Testis (tissue), 3 donors: Measurements from ENCODE around the gene CZIB. TPM values are rescaled to one million over a fixed set of nuclear protein-coding genes. Genes with fewer than 3 reads are reported as not detected.
A peak's percentile ranks its signal among the peaks of the same experiment; 100 is the strongest.

Experiments used
- DNase-seq: peaks from one replicate; pipeline ENCODE4 v3.0.0-alpha.2; 2019
- H3K27ac ChIP-seq, 2 donors: fragments of 200-600 bp; sonication (generic); one replicate each; pipeline ENCODE4 v1.5.1; 2019
- H3K27me3 ChIP-seq: fragments of 200-600 bp; sonication (generic); one replicate; pipeline ENCODE4 v1.5.1; 2019
- H3K36me3 ChIP-seq: fragments of 200-600 bp; sonication (generic); one replicate; pipeline ENCODE4 v1.5.1; 2017; ENCODE audit warnings: low read depth; ENCODE audit errors: missing control alignments
- H3K4me1 ChIP-seq: fragments of 200-600 bp; sonication (generic); one replicate; pipeline ENCODE4 v1.5.1; 2019
- H3K4me3 ChIP-seq, 2 donors: fragments of 200-600 bp; sonication (generic); one replicate each; pipeline ENCODE4 v1.5.1; 2017 to 2019
- H3K9me3 ChIP-seq: fragments of 200-600 bp; sonication (generic); one replicate; pipeline ENCODE4 v1.5.1; 2017
- POLR2A ChIP-seq: fragments of 450-650 bp; IDR thresholded peaks from one replicate; pipeline ENCODE4 v1.6.1; 2017; ENCODE audit warnings: antibody characterized with exemption, mild to moderate bottlenecking, moderate library complexity
- WGBS, 2 donors: methylation state at CpG; one replicate each; pipeline ENCODE4 v1.1.5; 2018; 5-methylcytosine and 5-hydroxymethylcytosine counted together
- intact Hi-C: fragments of 100-400 bp; cut with DNase I; formaldehyde crosslinking; loops from one replicate; pipeline ENCODE4 v1.15.1; 2023; ENCODE audit warnings: low total_unique reads
- polyA plus RNA-seq: library from polyadenylated mRNA; stranded (reverse); fragments of 350-450 nt; fragmentation: Illumina TruSeq; extraction: RNeasy Lipid Tissue Mini Kit (QIAGEN cat#74804); gene quantifications from one replicate; pipeline ENCODE4 v1.2.3, GENCODE V29; 2014; ENCODE audit warnings: low read depth, low replicate concordance; ENCODE audit not compliant: insufficient read depth
- total RNA-seq, 2 donors: library from RNA; depleted of rRNA; stranded (reverse); fragments of >200 nt; gene quantifications; one replicate each; pipeline ENCODE4 v1.2.3, GENCODE V29; 2016
- TF ChIP-seq, protein P1 (sequence below), 3 experiments: fragments of 450-650 bp in 2 of 3; fragments of 200-600 bp in 1 of 3; sonication (generic) in 1 of 3; IDR thresholded peaks; one replicate each; pipeline ENCODE4 v1.5.1; 2016 to 2019; ENCODE audit warnings: antibody characterized with exemption in 3 of 3, mild to moderate bottlenecking in 2 of 3, moderate library complexity in 1 of 3

Gene CZIB
- total and polyA plus RNA-seq, 3 donors from 2014 or later, result 55.0 to 97.2 (median 55.4) TPM

DNA sequence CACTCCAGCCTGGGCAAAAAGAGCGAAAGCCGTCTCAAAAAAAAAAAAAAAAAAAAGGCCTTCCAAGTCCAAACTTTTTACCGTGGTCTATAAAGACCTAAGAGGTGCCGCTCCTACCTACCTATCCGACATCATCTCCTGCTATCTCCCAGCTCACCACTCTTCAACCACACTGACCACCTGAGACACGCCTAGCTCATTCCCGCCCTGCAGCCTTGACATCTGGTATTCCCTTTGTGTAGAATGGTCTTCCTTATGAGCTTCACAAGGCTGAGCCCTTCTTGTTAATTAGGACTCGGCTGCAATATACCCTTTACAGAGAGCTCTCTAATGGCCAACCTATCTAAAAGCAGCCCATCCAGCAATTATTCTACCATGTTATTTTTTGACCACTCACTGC lies 17.2 kb upstream of the CZIB start:
- Histone ChIP-seq H3K27ac (peak overlapping the region; percentile 78 to 79), H3K4me1 (peaks cover 10% of the 10 kb centered on the region), H3K36me3 (no peaks in the 10 kb centered on the region), H3K4me3 (peak overlapping the region; percentile 90 to 99), H3K27me3 (no peaks in the 10 kb centered on the region), H3K9me3 (no peaks in the 10 kb centered on the region)
- DNase-seq, result no peak
- no peak for TF ChIP-seq POLR2A
- 24 to 32% methylated on average over 8 of the region's 8 CpGs for WGBS, 2 donors
- intact Hi-C loops, result no loop called here

DNA sequence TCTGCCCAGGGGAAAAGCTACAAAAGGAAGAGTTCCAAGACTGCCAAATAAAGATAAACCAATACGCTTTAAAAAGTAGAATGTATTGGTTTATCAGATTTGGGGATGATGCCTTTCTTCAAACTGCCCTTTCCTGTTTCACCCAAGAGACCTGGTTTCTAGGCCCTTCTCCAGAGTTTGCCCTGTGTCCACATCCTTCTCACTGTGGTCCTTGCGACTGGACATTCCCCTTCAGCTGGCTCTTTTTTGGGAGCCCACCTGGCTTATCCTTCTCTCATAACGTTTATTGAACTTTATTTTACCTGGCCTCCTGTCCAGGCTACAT lies 490 bp upstream of the CZIB start:
- 17 to 27% methylated on average over 3 of the region's 3 CpGs for WGBS, 2 donors
- H3K9me3 ChIP-seq, result no peaks in the 10 kb centered on the region
- intact Hi-C loops, result no loop called here
- no peaks in the 10 kb centered on the region for H3K27me3 ChIP-seq
- peaks cover 16% of the 10 kb centered on the region for H3K4me1 ChIP-seq
- no peaks in the 10 kb centered on the region for H3K36me3 ChIP-seq
- H3K27ac ChIP-seq, result peak overlapping the region; percentile 97 to 99
- TF ChIP-seq, protein P1, sequence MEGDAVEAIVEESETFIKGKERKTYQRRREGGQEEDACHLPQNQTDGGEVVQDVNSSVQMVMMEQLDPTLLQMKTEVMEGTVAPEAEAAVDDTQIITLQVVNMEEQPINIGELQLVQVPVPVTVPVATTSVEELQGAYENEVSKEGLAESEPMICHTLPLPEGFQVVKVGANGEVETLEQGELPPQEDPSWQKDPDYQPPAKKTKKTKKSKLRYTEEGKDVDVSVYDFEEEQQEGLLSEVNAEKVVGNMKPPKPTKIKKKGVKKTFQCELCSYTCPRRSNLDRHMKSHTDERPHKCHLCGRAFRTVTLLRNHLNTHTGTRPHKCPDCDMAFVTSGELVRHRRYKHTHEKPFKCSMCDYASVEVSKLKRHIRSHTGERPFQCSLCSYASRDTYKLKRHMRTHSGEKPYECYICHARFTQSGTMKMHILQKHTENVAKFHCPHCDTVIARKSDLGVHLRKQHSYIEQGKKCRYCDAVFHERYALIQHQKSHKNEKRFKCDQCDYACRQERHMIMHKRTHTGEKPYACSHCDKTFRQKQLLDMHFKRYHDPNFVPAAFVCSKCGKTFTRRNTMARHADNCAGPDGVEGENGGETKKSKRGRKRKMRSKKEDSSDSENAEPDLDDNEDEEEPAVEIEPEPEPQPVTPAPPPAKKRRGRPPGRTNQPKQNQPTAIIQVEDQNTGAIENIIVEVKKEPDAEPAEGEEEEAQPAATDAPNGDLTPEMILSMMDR (IDR thresholded peaks at IDR 0.05), result no peak
- TF ChIP-seq POLR2A, result no peak
- no peak for DNase-seq
- peak overlapping the region; percentile 92 to 93 for H3K4me3 ChIP-seq

DNA sequence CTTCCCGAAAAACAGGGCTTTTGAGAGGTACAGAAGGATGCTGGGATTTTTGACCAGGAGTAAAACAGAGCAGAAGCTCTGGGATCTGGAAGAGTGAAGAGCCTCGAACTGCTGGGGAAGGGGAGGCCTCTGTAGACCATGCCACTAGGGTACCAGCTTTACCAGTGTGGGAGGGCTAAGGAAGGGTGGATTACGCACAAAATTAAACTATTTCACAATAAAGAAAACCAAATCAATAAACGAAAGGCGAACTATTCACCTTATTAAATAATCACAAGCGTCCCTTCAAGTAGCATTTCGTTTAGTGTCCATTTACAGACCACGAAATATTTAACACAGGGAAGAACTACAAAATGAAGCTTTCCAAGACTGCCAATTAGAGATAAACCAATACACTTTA lies 723 bp downstream of the CZIB start:
- peak overlapping the region; percentile 97 to 99 for H3K27ac ChIP-seq
- H3K4me3 ChIP-seq, result peak overlapping the region; percentile 92 to 93
- DNase-seq, result no peak
- no peaks in the 10 kb centered on the region for H3K9me3 ChIP-seq
- intact Hi-C loops, result no loop called here
- H3K27me3 ChIP-seq, result no peaks in the 10 kb centered on the region
- 11 to 22% methylated on average over 8 of the region's 8 CpGs for WGBS, 2 donors
- H3K4me1 ChIP-seq, result peaks cover 16% of the 10 kb centered on the region
- H3K36me3 ChIP-seq, result no peaks in the 10 kb centered on the region
- TF ChIP-seq POLR2A, result no peak
- TF ChIP-seq, protein P1 (IDR thresholded peaks at IDR 0.05), result no peak

DNA sequence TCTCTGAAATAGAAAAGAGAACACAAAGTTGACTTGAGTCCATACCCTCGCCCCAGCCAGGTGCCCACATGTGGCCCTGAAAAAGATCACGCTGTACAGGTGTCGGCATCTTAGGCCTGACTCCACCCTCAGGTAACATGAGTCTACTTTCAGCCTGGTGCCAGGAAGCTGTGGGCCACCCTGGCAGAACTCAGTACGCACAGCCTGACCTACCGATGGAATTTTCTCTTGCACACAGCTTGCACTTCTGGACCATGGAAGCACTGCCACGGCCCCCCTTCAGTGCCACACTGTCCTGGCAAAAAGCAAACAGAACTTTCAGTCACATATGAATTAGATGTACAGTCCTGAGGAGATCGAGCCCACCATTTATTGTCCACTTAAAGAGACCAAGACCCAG lies 2.2 kb downstream of the CZIB start:
- H3K27me3 ChIP-seq, result no peaks in the 10 kb centered on the region
- H3K27ac ChIP-seq, result no peak overlapping the region
- no peaks in the 10 kb centered on the region for H3K36me3 ChIP-seq
- no peak overlapping the region for H3K4me3 ChIP-seq
- WGBS, 2 donors, result 88 to 89% methylated on average over 6 to 7 of the region's 7 CpGs
- TF ChIP-seq POLR2A, result no peak
- TF ChIP-seq, protein P1 (IDR thresholded peaks at IDR 0.05), result no peak
- peaks cover 16% of the 10 kb centered on the region for H3K4me1 ChIP-seq
- H3K9me3 ChIP-seq, result no peaks in the 10 kb centered on the region
- no peak for DNase-seq
- intact Hi-C loops, result no loop called here

GRCh38 chr1:53214376-53214940 lies 6.0 kb downstream of the CZIB start:
- no peak for DNase-seq
- Histone ChIP-seq H3K9me3 (no peaks in the 10 kb centered on the region), H3K4me3 (no peak overlapping the region), H3K4me1 (peaks cover 6% of the 10 kb centered on the region), H3K36me3 (no peaks in the 10 kb centered on the region), H3K27ac (no peak overlapping the region), H3K27me3 (no peaks in the 10 kb centered on the region)
- TF ChIP-seq POLR2A, result no peak
- TF ChIP-seq, protein P1 (IDR thresholded peaks at IDR 0.05), result no peak
- WGBS, 2 donors, result 76 to 80% methylated on average over 5 of the region's 5 CpGs
- intact Hi-C loops, result no loop called here
